Right lobe of liver (tissue), 4 donors: ENCODE data around the gene FRMPD4.

Source experiments
- CTCF ChIP-seq, 4 donors: fragments of 200-600 bp in 3 of 4; fragments of 450-650 bp in 1 of 4; IDR thresholded peaks; one replicate each; pipeline versions ENCODE4 v1.5.1 to v1.8.0; 2016 to 2022; ENCODE audit warnings: antibody characterized with exemption in 4 of 4, mild to moderate bottlenecking in 2 of 4
- POLR2A ChIP-seq: fragments of 450-650 bp; IDR thresholded peaks from one replicate; pipeline ENCODE4 v1.6.1; 2017; ENCODE audit warnings: antibody characterized with exemption, mild to moderate bottlenecking
- donor health status: DM: no; HTN: no; CAD: no.
- donor health status: DM: no; HTN: no; CAD: no.
- donor health status: DM: no; HTN: yes; CAD: no.

DNA sequence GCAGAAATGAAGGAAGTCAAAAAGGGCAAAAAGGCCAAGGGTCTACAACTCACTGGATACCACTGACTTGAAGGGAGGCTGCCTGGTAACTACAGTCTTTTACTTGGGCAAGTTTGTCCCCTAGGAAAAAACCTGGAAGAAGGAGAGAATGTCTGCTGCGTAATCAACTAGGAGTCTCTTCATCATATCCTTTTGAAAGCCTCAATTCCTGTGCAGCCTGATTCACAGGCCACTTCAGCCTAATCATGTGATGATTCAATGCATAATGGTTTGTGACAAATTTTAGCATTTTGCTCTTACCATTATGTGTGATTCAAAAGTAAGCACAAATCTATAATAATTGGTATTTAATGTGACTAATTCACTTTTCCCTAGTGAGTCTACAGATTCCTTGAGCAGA, 273.6 kb downstream of the FRMPD4 start:
- TF ChIP-seq POLR2A (no peak), CTCF (IDR thresholded peaks at IDR 0.05) (no peak)
